ENCODE data around the gene PANX3. TPM values are rescaled to one million over a fixed set of nuclear protein-coding genes. Genes with fewer than 3 reads are reported as not detected.

The PANX3 gene
- not detected in 2 replicates for total RNA-seq (2012; rRNA removed)
- not detected in 2 replicates for polyA plus RNA-seq (2012; rRNA removed)
- polyA plus RNA-seq (2012; cell fraction: cytosol; rRNA removed): not detected in 2 replicates
- not detected in 2 replicates for polyA plus RNA-seq (2012; cell fraction: nucleus; rRNA removed; ENCODE audit: low replicate concordance)
- not detected for Bru-seq, nascent RNA
- BruChase-seq, experiment 1, labeled RNA remaining after a 6-hour chase: percentile 8 among the genes with signal in this experiment
- BruChase-seq, experiment 2, labeled RNA remaining after a 2-hour chase: not detected
- long read RNA-seq: 0 reads

- no peak within 1 kb of the TSS for H3K4me3 ChIP-seq (ENCODE audit: insufficient read depth, low read depth, low read length)
- no peak within 1 kb of the TSS for H2AK5ac ChIP-seq (ENCODE audit: low read depth, low read length)
- intact Hi-C loops (cut with micrococcal nuclease): no loop called here
- H3K4me1 ChIP-seq (ENCODE audit: control insufficient read depth, insufficient read depth, low read length): no peaks in the 10 kb centered on the region
- no peak within 1 kb of the TSS for H3K18ac ChIP-seq (ENCODE audit: low read depth, low read length)
- no peak within 1 kb of the TSS for H3K9ac ChIP-seq (ENCODE audit: low read depth, low read length)
- H4K20me1 ChIP-seq (ENCODE audit: insufficient read depth, low read length): no peaks in the 10 kb centered on the region
- H3K79me1 ChIP-seq (ENCODE audit: low read depth in 1 of 2, low read length in 2 of 2): no peaks in the 10 kb centered on the region
- no peak within 1 kb of the TSS for H3K56ac ChIP-seq (ENCODE audit: extremely low read depth, insufficient read depth, low read length)
- H3K27ac ChIP-seq (ENCODE audit: insufficient read depth, low read length): no peak within 1 kb of the TSS
- no peak within 1 kb of the TSS for H3K14ac ChIP-seq (replicated peaks; ENCODE audit: low read depth, low read length)
- H2AK9ac ChIP-seq (replicated peaks; ENCODE audit: low read depth, low read length, poor library complexity): no peak within 1 kb of the TSS
- no peak within 1 kb of the TSS for H2BK5ac ChIP-seq (ENCODE audit: low read depth, low read length, poor library complexity, severe bottlenecking)
- no peak within 1 kb of the TSS for H3K23ac ChIP-seq (ENCODE audit: low read depth, low read length)
- no TSS peak for BruUV-seq (replicated peaks)
- WGBS, 2 experiments (ENCODE audit: extremely low coverage in 2 of 2, insufficient read length in 1 of 2): 86% methylated on average over 2 of the region's 5 CpGs; no CpG with 5 or more reads in 1 of the 2 experiments
- no peak within 1 kb of the TSS for H4K5ac ChIP-seq (ENCODE audit: low read depth, low read length)
- in situ Hi-C loops (cut with MboI; ENCODE audit: low sequenced_read_pairs): no loop called here
- no peaks in the 10 kb centered on the region for H3K9me1 ChIP-seq (ENCODE audit: insufficient read depth, low read length)
- peaks cover 3% of the 10 kb centered on the region; the same call in 1 of the 2 replicates for H3K27me3 ChIP-seq (ENCODE audit: control insufficient read depth, insufficient read depth, low read length)
- DNase-seq (no peak), ATAC-seq (ENCODE audit: low read depth) (no peak)
- no peak within 1 kb of the TSS for H3K4me2 ChIP-seq (ENCODE audit: low read depth, low read length)
- no peak within 1 kb of the TSS for H3K4ac ChIP-seq (ENCODE audit: low read depth, low read length)
- no peak within 1 kb of the TSS for H2BK120ac ChIP-seq (ENCODE audit: low read depth, low read length)
- no peak within 1 kb of the TSS for H2BK15ac ChIP-seq (ENCODE audit: low read depth, low read length)
- dilution Hi-C loops (cut with HindIII; ENCODE audit: low sequenced_read_pairs, unreplicated experiment): no loop called here
- no peak within 1 kb of the TSS for H4K8ac ChIP-seq (ENCODE audit: low read depth in 2 of 2, low read length in 2 of 2)
- no peaks in the 10 kb centered on the region for H3K9me3 ChIP-seq (ENCODE audit: control insufficient read depth, insufficient read depth, low read length)
- ChIA-PET CTCF (no interaction called here), POLR2A (ENCODE audit: unreplicated experiment) (no interaction called here)
- no peaks in the 10 kb centered on the region for H3K36me3 ChIP-seq (ENCODE audit: control insufficient read depth, insufficient read depth, low read length)
- H4K91ac ChIP-seq (ENCODE audit: insufficient read depth, low read depth, low read length): no peak within 1 kb of the TSS
- H2BK20ac ChIP-seq (ENCODE audit: low read depth, low read length): no peak within 1 kb of the TSS
- H2AFZ ChIP-seq (replicated peaks; ENCODE audit: low read length, poor library complexity): peak within 1 kb of the TSS; percentile 17
- TF ChIP-seq CTCF (conservative IDR thresholded peaks at IDR 0.05; ENCODE audit: low read depth, low read length): no peak
- no peak for TF ChIP-seq MXI1 (IDR thresholded peaks at IDR 0.05; ENCODE audit: borderline replicate concordance, low read depth, low read length)
- no peak for TF ChIP-seq CHD1 (IDR thresholded peaks at IDR 0.05; ENCODE audit: low read depth, low read length)
- TF ChIP-seq RAD21 (IDR thresholded peaks at IDR 0.05; ENCODE audit: low read length): no peak
- no peak for TF ChIP-seq NFE2L2 (IDR thresholded peaks at IDR 0.05; ENCODE audit: low read depth, low read length)
- TF ChIP-seq ELK1 (IDR thresholded peaks at IDR 0.05; ENCODE audit: borderline replicate concordance, low read depth, low read length): no peak
- no peak for TF ChIP-seq MAFK (IDR thresholded peaks at IDR 0.05; ENCODE audit: low read depth, low read length)
Measured at GRCh38 chr11:124611064-124611463, at the start of gene PANX3. PANX3 (plus strand) TSS chr11:124611428; CDS start chr11:124611557, 129 bp downstream.
